ENCODE measurements around the gene DKK3. TPM values are rescaled to one million over a fixed set of nuclear protein-coding genes. Genes with fewer than 3 reads are reported as not detected.

The DKK3 gene
- total RNA-seq, 1 experiment from 2014 or later, result 273 TPM

DNA sequence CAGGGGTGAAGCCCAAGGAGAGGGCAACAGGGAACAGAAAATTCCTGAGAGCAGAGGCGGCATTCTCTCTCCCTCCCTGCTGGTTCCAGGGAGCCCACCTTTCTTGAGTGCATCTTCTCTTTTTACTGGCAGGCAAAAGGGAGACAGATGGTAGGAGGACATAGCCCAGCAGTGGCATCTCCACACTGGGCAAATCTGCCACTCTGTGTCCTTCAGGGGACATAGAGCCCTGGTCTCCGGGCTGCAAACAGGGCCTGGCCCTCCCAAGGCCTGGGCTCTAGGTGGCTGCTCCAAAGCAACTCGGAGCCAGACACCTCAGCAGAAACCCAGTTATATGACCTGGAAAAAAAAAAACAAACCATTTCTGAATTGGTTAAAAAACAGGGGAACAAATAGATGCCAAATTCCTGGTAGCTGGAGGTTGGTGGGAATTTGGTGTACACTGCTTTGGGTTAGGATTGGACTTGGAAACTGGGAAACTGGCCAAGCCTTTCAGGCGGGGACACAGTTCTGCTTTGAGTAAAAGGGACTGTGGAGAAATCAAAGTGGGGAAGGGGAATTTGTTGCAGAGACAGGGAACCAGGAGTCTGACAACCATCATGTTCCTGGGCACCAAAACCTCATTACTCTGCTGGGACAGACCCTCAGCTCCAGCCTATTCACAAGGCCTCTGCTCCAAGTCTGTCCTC lies 23.6 kb upstream of the DKK3 start:
- DNase-seq (ENCODE audit: low read depth), result no peak

DNA sequence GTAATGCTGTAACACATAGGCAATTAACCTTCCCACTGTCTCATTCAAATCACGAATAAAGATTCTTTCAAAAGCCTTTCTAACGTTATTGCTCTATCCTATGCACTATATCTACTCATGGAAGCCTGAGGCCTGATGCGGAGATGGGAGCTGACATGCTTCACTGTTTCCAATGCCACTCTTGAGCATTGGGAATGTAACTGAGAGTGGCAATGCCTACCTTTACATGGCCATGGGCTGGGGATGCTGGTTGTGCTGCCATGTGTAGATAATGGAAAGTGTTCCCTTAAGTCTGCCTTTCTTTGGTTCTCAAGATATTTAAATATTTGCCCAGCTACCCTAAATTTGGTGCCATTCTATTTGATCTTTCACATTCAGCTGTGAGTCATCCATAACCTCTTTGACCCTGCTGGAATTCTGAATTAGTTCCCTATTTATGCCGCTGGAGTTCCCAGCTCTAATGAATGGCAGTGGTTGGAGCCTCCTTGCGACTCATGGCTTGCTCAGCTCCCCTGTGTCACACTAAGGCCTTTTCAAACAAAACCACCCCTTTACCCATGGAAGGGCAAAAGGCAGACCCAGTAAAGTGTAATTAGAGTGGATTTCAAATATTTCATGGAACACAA lies 21.4 kb upstream of the DKK3 start:
- DNase-seq (ENCODE audit: low read depth), result peak; percentile 90

- no peak for DNase-seq (ENCODE audit: low read depth)
Measured at GRCh38 chr11:12029119-12029518, 20.7 kb upstream of the DKK3 start.

GRCh38 chr11:12028303-12028702 lies 19.9 kb upstream of the DKK3 start:
- DNase-seq (ENCODE audit: low read depth), result no peak

- no peak for DNase-seq (ENCODE audit: low read depth)
Measured at GRCh38 chr11:12026331-12027211, 18.1 kb upstream of the DKK3 start.

GRCh38 chr11:12024254-12024926 lies 16.0 kb upstream of the DKK3 start:
- DNase-seq (ENCODE audit: low read depth), result no peak

DNA sequence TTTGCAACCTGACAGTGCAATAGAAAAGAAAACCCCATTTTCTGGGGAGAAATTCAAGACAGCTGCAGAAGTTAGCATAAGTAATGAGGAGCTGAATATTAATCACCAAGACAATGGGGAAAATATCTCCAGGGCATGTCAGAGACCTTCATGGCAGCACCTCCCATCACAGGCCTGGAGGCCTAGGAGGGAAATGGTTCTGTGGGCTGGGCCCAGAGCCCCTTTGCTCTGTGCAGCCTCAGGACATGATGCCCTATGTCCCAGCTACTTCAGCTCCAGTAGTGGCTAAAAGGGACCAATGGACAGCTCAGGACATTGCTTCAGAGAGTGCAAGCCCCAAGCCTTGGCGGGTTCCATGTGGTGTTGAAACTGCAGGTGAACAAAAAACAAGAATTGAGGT lies 14.6 kb upstream of the DKK3 start:
- no peak for DNase-seq (ENCODE audit: low read depth)

- DNase-seq (ENCODE audit: low read depth), result no peak
Measured at GRCh38 chr11:12020546-12020945, 12.1 kb upstream of the DKK3 start.

GRCh38 chr11:12019866-12020416 lies 11.5 kb upstream of the DKK3 start:
- no peak for DNase-seq (ENCODE audit: low read depth)

DNA sequence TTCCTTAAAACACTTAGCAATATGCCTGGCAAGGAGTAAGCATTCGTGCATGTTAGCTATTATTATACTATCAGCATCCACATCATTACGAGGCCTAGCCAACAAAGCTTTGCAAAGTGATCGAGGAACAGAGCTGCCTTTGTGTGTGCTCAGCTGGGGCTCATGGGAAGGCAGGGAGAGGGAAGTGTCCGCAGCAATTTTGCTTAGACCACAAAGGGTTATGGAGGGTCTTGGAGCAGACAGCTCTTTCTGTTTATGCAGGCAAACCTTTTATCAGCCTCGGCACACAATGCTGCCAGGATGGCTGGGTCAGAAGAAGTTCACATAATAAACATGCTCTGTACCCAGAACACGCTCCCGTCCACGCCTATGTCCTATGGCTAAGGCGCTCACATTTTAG lies 10.9 kb upstream of the DKK3 start:
- DNase-seq (ENCODE audit: low read depth), result no peak

- peak; percentile 38 for DNase-seq (ENCODE audit: low read depth)
Measured at GRCh38 chr11:12017865-12018453, 9.5 kb upstream of the DKK3 start.

DNA sequence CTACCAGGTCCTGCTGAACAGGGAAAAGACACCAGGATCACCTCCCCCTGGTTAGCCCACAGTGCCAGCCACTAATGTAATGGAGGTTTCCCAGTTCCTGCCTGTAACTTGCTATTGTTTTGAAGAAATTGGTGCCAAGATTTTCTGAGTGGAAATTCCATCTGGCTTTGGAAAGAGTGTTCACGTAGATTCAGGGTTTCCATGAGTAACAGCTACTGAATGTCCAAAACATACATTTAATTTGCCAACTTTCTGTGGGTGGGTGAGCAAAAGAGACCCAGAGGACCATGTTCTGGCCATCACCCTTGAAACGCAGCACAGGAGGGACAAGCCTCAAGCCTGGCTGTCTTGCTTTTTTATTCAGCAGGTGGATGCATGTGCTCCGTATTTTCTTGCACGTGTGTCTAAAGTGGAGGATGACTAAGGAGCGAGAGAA lies 8.8 kb upstream of the DKK3 start:
- peak; percentile 66 for DNase-seq (ENCODE audit: low read depth)

DNA sequence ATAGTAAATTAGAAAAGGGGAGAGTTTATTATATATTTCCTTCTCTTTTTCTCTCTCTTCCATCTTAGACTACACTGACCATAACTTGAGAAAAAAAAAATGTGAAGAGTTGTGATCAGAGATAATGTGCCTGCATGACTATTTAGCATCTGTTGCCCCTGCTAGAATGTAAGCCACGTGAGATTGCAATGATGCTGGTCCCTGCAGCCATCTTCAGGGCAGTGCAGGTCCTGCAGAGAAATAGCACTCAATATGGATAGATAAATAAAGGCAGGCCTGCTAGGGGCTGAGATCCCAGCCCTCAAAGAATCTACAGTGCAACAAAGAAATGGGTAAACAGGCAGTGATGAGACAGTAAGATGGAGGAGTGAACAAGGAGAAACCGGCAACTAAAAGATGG lies 7.8 kb upstream of the DKK3 start:
- DNase-seq (ENCODE audit: low read depth), result peak; percentile 52

GRCh38 chr11:12015486-12015885 lies 7.1 kb upstream of the DKK3 start:
- DNase-seq (ENCODE audit: low read depth), result no peak

DNA sequence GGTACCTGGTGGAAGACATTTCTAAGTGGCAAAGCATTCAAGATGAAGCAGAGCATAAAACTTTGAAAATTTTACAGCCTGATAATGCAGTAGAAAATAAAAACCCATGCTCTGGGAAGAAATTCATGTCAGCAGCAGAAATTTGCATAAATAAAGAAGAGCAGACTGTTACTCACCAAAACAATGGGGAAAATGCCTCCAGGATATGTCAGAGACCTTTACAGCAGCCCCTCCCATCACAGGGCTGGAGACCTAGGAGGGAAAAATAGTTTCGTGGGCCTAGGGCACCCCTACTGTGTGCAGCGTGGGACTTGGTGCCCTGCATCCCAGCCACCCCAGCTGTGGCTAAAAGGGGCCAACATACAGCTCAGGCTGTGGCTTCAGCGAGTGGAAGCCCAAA lies 5.4 kb upstream of the DKK3 start:
- no peak for DNase-seq (ENCODE audit: low read depth)

DNA sequence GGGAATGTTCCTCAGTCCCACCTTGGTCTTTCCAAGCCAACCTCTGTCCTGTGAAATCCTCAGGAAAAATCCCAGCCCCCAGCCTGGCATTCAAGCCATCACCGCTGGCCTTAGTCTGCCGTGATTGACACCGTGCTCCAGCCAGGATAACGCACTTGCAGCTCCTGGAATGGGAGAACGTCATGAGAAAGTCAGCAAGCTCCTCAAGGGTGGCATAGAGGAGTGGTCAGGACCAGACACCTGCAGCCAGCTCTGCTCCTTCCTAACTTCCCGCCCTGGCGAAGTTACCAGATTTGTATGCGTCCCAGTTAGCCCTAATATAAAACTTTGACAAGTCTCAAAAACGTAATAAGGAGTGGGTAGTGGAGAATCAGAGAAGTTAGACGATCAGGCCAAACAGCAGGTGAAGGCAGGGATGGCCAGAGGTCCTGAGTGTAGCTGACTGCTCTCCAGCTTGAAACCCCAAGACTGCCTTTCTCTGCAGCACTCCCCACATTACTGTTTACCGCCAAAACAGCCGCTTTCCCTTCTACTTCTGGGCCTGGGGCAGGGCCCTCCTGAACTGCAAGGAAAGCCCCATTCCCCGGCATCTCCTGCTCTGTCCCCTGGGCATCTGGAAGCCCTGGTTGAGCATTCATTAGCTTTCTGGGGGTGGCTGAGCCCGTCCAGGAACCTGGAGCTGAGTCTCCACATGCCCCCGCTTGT lies 1.3 kb upstream of the DKK3 start:
- DNase-seq (ENCODE audit: low read depth), result no peak

DNA sequence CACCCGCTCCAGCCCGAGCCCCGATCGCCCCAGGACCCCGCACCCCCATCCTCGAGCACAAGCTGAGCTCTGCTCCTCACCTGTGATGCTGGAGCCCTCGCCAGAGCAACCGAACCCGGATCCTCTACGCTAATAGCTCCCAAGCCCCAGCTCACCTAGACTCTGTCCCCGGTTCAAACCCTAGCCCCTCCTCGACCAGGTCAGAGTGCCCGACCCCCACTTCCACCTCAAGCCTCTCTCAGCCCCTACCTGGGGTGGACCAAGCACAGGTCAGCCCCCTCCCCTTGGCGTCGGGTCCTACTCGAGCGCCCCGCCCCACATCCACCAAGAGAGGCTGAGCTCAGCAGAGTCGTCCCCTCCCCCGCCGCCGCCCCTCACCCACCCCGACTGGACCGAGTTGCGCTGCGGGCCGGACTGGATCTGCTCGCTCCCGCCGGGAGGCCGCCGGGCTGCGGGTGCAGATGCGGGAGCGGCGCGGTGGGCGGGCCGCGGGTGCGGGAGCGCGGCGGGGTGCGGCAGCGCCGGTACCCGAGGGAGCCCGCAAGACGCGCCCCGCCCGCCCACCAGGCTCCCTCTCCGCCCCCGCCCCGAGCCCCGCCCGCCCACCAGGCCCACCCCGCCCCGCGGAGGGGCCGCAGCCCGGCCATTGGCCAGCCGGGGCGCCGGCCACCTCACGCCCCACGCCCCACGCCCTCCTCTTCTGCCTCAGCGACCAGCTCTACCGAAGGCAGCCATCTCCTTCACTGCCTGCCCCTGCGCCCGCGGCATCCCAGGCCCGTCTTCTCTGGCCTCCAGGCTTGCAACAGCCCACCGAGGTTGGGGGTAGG lies 577 bp upstream of the DKK3 start:
- peak; percentile 42 for DNase-seq (ENCODE audit: low read depth)

GRCh38 chr11:12007230-12007593 lies 1.2 kb downstream of the DKK3 start:
- no peak for DNase-seq (ENCODE audit: low read depth)

- DNase-seq (ENCODE audit: low read depth), result no peak
Measured at GRCh38 chr11:12006552-12007229, 1.7 kb downstream of the DKK3 start.
